ENCODE measurements around the gene DDX50.
"Not testable (repeated sequence)": the region's sequence is repeated elsewhere in the genome, so short reads cannot be mapped to it uniquely, and the experiment has no call there.

The DDX50 gene

GRCh38 chr10:68901105-68901927 is at the start of gene DDX50:
Gene DDX50, plus strand, starts transcription at chr10:68901315. Its CDS starts 70 bp downstream, at chr10:68901385.
- peak within 1 kb of the TSS; percentile 89 to 90 for H3K4me3 ChIP-seq (ENCODE audit: low read depth in 1 of 2, low read length in 2 of 2)
- peak within 1 kb of the TSS; percentile 92 to 95 for H3K9ac ChIP-seq (ENCODE audit: low read depth in 1 of 2, low read length in 2 of 2)
- H3K4me1 ChIP-seq (ENCODE audit: control insufficient read depth in 1 of 2, insufficient read depth in 2 of 2, low read length in 2 of 2) = peaks cover 15 to 22% of the 10 kb centered on the region in 2 donors
- H3K36me3 ChIP-seq (ENCODE audit: control insufficient read depth in 1 of 2, insufficient read depth in 2 of 2, low read length in 2 of 2) = no peaks in the 10 kb centered on the region
- no peaks in the 10 kb centered on the region for H3K27me3 ChIP-seq (ENCODE audit: control insufficient read depth in 1 of 2, insufficient read depth in 2 of 2, low read length in 2 of 2)
- H3K27ac ChIP-seq (ENCODE audit: low read depth, low read length) = peak within 1 kb of the TSS; percentile 99
- no peaks in the 10 kb centered on the region for H3K9me3 ChIP-seq (ENCODE audit: control insufficient read depth in 1 of 2, low read length in 2 of 2)

GRCh38 chr10:68856352-68856751 is 44.8 kb upstream of the DDX50 start:
- no peak overlapping the region for H3K4me3 ChIP-seq (ENCODE audit: low read depth in 1 of 2, low read length in 2 of 2)
- H3K9me3 ChIP-seq (ENCODE audit: control insufficient read depth in 1 of 2, low read length in 2 of 2) = peaks cover 12 to 13% of the 10 kb centered on the region in 2 donors
- H3K27ac ChIP-seq (ENCODE audit: low read depth, low read length) = no peak overlapping the region
- H3K36me3 ChIP-seq (ENCODE audit: control insufficient read depth in 1 of 2, insufficient read depth in 2 of 2, low read length in 2 of 2) = no peaks in the 10 kb centered on the region
- no peak overlapping the region for H3K9ac ChIP-seq (ENCODE audit: low read depth in 1 of 2, low read length in 2 of 2)
- no peaks in the 10 kb centered on the region for H3K4me1 ChIP-seq (ENCODE audit: control insufficient read depth in 1 of 2, insufficient read depth in 2 of 2, low read length in 2 of 2)
- no peaks in the 10 kb centered on the region for H3K27me3 ChIP-seq (ENCODE audit: control insufficient read depth in 1 of 2, insufficient read depth in 2 of 2, low read length in 2 of 2)

GRCh38 chr10:68857005-68857404 is 44.1 kb upstream of the DDX50 start:
- no peaks in the 10 kb centered on the region for H3K36me3 ChIP-seq (ENCODE audit: control insufficient read depth in 1 of 2, insufficient read depth in 2 of 2, low read length in 2 of 2)
- H3K4me3 ChIP-seq (ENCODE audit: low read depth in 1 of 2, low read length in 2 of 2) = no peak overlapping the region
- H3K27ac ChIP-seq (ENCODE audit: low read depth, low read length) = no peak overlapping the region
- no peak overlapping the region for H3K9ac ChIP-seq (ENCODE audit: low read depth in 1 of 2, low read length in 2 of 2)
- no peaks in the 10 kb centered on the region for H3K4me1 ChIP-seq (ENCODE audit: control insufficient read depth in 1 of 2, insufficient read depth in 2 of 2, low read length in 2 of 2)
- peaks cover 15 to 19% of the 10 kb centered on the region in 2 donors for H3K9me3 ChIP-seq (ENCODE audit: control insufficient read depth in 1 of 2, low read length in 2 of 2)
- no peaks in the 10 kb centered on the region for H3K27me3 ChIP-seq (ENCODE audit: control insufficient read depth in 1 of 2, insufficient read depth in 2 of 2, low read length in 2 of 2)

GRCh38 chr10:68861253-68861652 is 39.9 kb upstream of the DDX50 start:
- H3K4me3 ChIP-seq (ENCODE audit: low read depth in 1 of 2, low read length in 2 of 2) = no peak overlapping the region
- no peaks in the 10 kb centered on the region for H3K27me3 ChIP-seq (ENCODE audit: control insufficient read depth in 1 of 2, insufficient read depth in 2 of 2, low read length in 2 of 2)

GRCh38 chr10:68864611-68865010 is 36.5 kb upstream of the DDX50 start:
- Histone ChIP-seq H3K4me1 (ENCODE audit: control insufficient read depth in 1 of 2, insufficient read depth in 2 of 2, low read length in 2 of 2) (no peaks in the 10 kb centered on the region), H3K27me3 (ENCODE audit: control insufficient read depth in 1 of 2, insufficient read depth in 2 of 2, low read length in 2 of 2) (no peaks in the 10 kb centered on the region), H3K9ac (ENCODE audit: low read depth in 1 of 2, low read length in 2 of 2) (no peak overlapping the region), H3K36me3 (ENCODE audit: control insufficient read depth in 1 of 2, insufficient read depth in 2 of 2, low read length in 2 of 2) (no peaks in the 10 kb centered on the region), H3K9me3 (ENCODE audit: control insufficient read depth in 1 of 2, low read length in 2 of 2) (peaks cover 15 to 25% of the 10 kb centered on the region in 2 donors), H3K27ac (ENCODE audit: low read depth, low read length) (no peak overlapping the region), H3K4me3 (ENCODE audit: low read depth in 1 of 2, low read length in 2 of 2) (no peak overlapping the region)

More at GRCh38 chr10:68861253-68861652, 39.9 kb upstream of the DDX50 start:
- Histone ChIP-seq H3K27ac (ENCODE audit: low read depth, low read length) (no peak overlapping the region), H3K9me3 (ENCODE audit: control insufficient read depth in 1 of 2, low read length in 2 of 2) (peaks cover 15 to 27% of the 10 kb centered on the region in 2 donors), H3K4me1 (ENCODE audit: control insufficient read depth in 1 of 2, insufficient read depth in 2 of 2, low read length in 2 of 2) (no peaks in the 10 kb centered on the region), H3K36me3 (ENCODE audit: control insufficient read depth in 1 of 2, insufficient read depth in 2 of 2, low read length in 2 of 2) (no peaks in the 10 kb centered on the region), H3K9ac (ENCODE audit: low read depth in 1 of 2, low read length in 2 of 2) (no peak overlapping the region)

GRCh38 chr10:68868173-68868572 is 32.9 kb upstream of the DDX50 start:
- not testable (repeated sequence) for H3K4me3 ChIP-seq (ENCODE audit: low read depth in 1 of 2, low read length in 2 of 2); H3K27ac ChIP-seq (ENCODE audit: low read depth, low read length); H3K9ac ChIP-seq (ENCODE audit: low read depth in 1 of 2, low read length in 2 of 2); H3K9me3 ChIP-seq (ENCODE audit: control insufficient read depth in 1 of 2, low read length in 2 of 2); H3K27me3 ChIP-seq (ENCODE audit: control insufficient read depth in 1 of 2, insufficient read depth in 2 of 2, low read length in 2 of 2); H3K36me3 ChIP-seq (ENCODE audit: control insufficient read depth in 1 of 2, insufficient read depth in 2 of 2, low read length in 2 of 2)
- peaks cover 0 to 13% of the 10 kb centered on the region in 2 donors for H3K4me1 ChIP-seq (ENCODE audit: control insufficient read depth in 1 of 2, insufficient read depth in 2 of 2, low read length in 2 of 2)

- no peaks in the 10 kb centered on the region for H3K36me3 ChIP-seq (ENCODE audit: control insufficient read depth in 1 of 2, insufficient read depth in 2 of 2, low read length in 2 of 2)
- peaks cover 0 to 13% of the 10 kb centered on the region in 2 donors for H3K4me1 ChIP-seq (ENCODE audit: control insufficient read depth in 1 of 2, insufficient read depth in 2 of 2, low read length in 2 of 2)
- no peaks in the 10 kb centered on the region for H3K27me3 ChIP-seq (ENCODE audit: control insufficient read depth in 1 of 2, insufficient read depth in 2 of 2, low read length in 2 of 2)
- H3K9ac ChIP-seq (ENCODE audit: low read depth in 1 of 2, low read length in 2 of 2) = no peak overlapping the region
- no peak overlapping the region for H3K27ac ChIP-seq (ENCODE audit: low read depth, low read length)
- no peak overlapping the region for H3K4me3 ChIP-seq (ENCODE audit: low read depth in 1 of 2, low read length in 2 of 2)
- H3K9me3 ChIP-seq (ENCODE audit: control insufficient read depth in 1 of 2, low read length in 2 of 2) = no peaks in the 10 kb centered on the region
Measured at GRCh38 chr10:68869623-68870022, 31.5 kb upstream of the DDX50 start.

- Histone ChIP-seq H3K36me3 (ENCODE audit: control insufficient read depth in 1 of 2, insufficient read depth in 2 of 2, low read length in 2 of 2) (no peaks in the 10 kb centered on the region), H3K27me3 (ENCODE audit: control insufficient read depth in 1 of 2, insufficient read depth in 2 of 2, low read length in 2 of 2) (no peaks in the 10 kb centered on the region), H3K4me1 (ENCODE audit: control insufficient read depth in 1 of 2, insufficient read depth in 2 of 2, low read length in 2 of 2) (peaks cover 0 to 13% of the 10 kb centered on the region in 2 donors), H3K9ac (ENCODE audit: low read depth in 1 of 2, low read length in 2 of 2) (no peak overlapping the region), H3K27ac (ENCODE audit: low read depth, low read length) (no peak overlapping the region), H3K4me3 (ENCODE audit: low read depth in 1 of 2, low read length in 2 of 2) (no peak overlapping the region), H3K9me3 (ENCODE audit: control insufficient read depth in 1 of 2, low read length in 2 of 2) (no peaks in the 10 kb centered on the region)
Measured at GRCh38 chr10:68870061-68870460, 31.1 kb upstream of the DDX50 start.

GRCh38 chr10:68870545-68871104 is 30.5 kb upstream of the DDX50 start:
- no peak overlapping the region for H3K27ac ChIP-seq (ENCODE audit: low read depth, low read length)
- H3K27me3 ChIP-seq (ENCODE audit: control insufficient read depth in 1 of 2, insufficient read depth in 2 of 2, low read length in 2 of 2) = no peaks in the 10 kb centered on the region
- no peaks in the 10 kb centered on the region for H3K9me3 ChIP-seq (ENCODE audit: control insufficient read depth in 1 of 2, low read length in 2 of 2)
- H3K9ac ChIP-seq (ENCODE audit: low read depth in 1 of 2, low read length in 2 of 2) = no peak overlapping the region
- H3K36me3 ChIP-seq (ENCODE audit: control insufficient read depth in 1 of 2, insufficient read depth in 2 of 2, low read length in 2 of 2) = no peaks in the 10 kb centered on the region
- H3K4me3 ChIP-seq (ENCODE audit: low read depth in 1 of 2, low read length in 2 of 2) = no peak overlapping the region
- peaks cover 0 to 15% of the 10 kb centered on the region in 2 donors for H3K4me1 ChIP-seq (ENCODE audit: control insufficient read depth in 1 of 2, insufficient read depth in 2 of 2, low read length in 2 of 2)

- H3K27ac ChIP-seq (ENCODE audit: low read depth, low read length) = no peak overlapping the region
- no peak overlapping the region for H3K9ac ChIP-seq (ENCODE audit: low read depth in 1 of 2, low read length in 2 of 2)
- peaks cover 0 to 17% of the 10 kb centered on the region in 2 donors for H3K4me1 ChIP-seq (ENCODE audit: control insufficient read depth in 1 of 2, insufficient read depth in 2 of 2, low read length in 2 of 2)
- no peaks in the 10 kb centered on the region for H3K27me3 ChIP-seq (ENCODE audit: control insufficient read depth in 1 of 2, insufficient read depth in 2 of 2, low read length in 2 of 2)
- H3K9me3 ChIP-seq (ENCODE audit: control insufficient read depth in 1 of 2, low read length in 2 of 2) = no peaks in the 10 kb centered on the region
- H3K4me3 ChIP-seq (ENCODE audit: low read depth in 1 of 2, low read length in 2 of 2) = no peak overlapping the region
- no peaks in the 10 kb centered on the region for H3K36me3 ChIP-seq (ENCODE audit: control insufficient read depth in 1 of 2, insufficient read depth in 2 of 2, low read length in 2 of 2)
Measured at GRCh38 chr10:68871105-68871711, 29.9 kb upstream of the DDX50 start.
